ENCODE results near the gene GDPD4. TPM values are rescaled to one million over a fixed set of nuclear protein-coding genes. Genes with fewer than 3 reads are reported as not detected.

Gene GDPD4
- total and polyA plus RNA-seq, 9 of the 15 experiments (the other 6 are each of a cell fraction or from before 2014, with no cell fraction given), result 0.40 TPM; not detected in 8

GRCh38 chr11:77259641-77260040, 41.8 kb downstream of the GDPD4 start:
- Histone ChIP-seq H3K9me3 (replicated peaks; ENCODE audit: control insufficient read depth, insufficient read depth, low read depth, low read length) (no peaks in the 10 kb centered on the region), H3K27me3 (ENCODE audit: control insufficient read depth in 2 of 2, insufficient read depth in 2 of 2, low read length in 2 of 2) (no peaks in the 10 kb centered on the region; a peak in 2 of 5 replicates), H2AFZ (ENCODE audit: low read depth, low read length) (no peak overlapping the region), H3K4me2 (ENCODE audit: insufficient read depth, low read length) (no peak overlapping the region), H3K4me3 (no peak overlapping the region), H3K9me1 (ENCODE audit: control insufficient read depth, insufficient read depth, low read length) (no peaks in the 10 kb centered on the region), H3K9ac (ENCODE audit: insufficient read depth in 1 of 2, low read depth in 2 of 2, low read length in 2 of 2) (no peak overlapping the region), H3K27ac (ENCODE audit: extremely low read depth, low read depth, low read length) (no peak overlapping the region), H3K36me3 (ENCODE audit: control insufficient read depth, insufficient read depth, low read length) (no peaks in the 10 kb centered on the region), H4K20me1 (replicated peaks; ENCODE audit: control insufficient read depth, insufficient read depth, low read length) (no peaks in the 10 kb centered on the region), H3K4me1 (replicated peaks in 1 of 2; ENCODE audit: control insufficient read depth in 2 of 2, insufficient read depth in 2 of 2, low read length in 2 of 2) (no peaks in the 10 kb centered on the region), H3K79me2 (ENCODE audit: control insufficient read depth, insufficient read depth, low read length) (no peaks in the 10 kb centered on the region)
- in situ Hi-C loops (cut with MboI), result no loop called here
- FAIRE-seq, result no peak
- no peak for ATAC-seq
- BruUV-seq (replicated peaks), result no TSS peak
- DNase-seq (ENCODE audit: extremely low read depth in 1 of 4, low spot score in 3 of 4), result no peak
- intact Hi-C loops (cut with micrococcal nuclease), result no loop called here
- 3% methylated on average over 2 of the region's 2 CpGs for WGBS (ENCODE audit: insufficient coverage, low coverage, missing lambda C conversion rate)
- CTCF ChIA-PET (ENCODE audit: low intra/inter-chr PET ratio), result no interaction called here
- TF ChIP-seq CBX1 (IDR thresholded peaks at IDR 0.05; ENCODE audit: low read depth), result no peak
- TF ChIP-seq HMGN3 (IDR thresholded peaks at IDR 0.05; ENCODE audit: borderline replicate concordance, extremely low read depth, insufficient read length, low read depth, low read length), result no peak
- no peak for TF ChIP-seq NR3C1 (CRISPR knock-in tag; IDR thresholded peaks at IDR 0.05)
- POLR2A ChIA-PET, result no interaction called here

DNA sequence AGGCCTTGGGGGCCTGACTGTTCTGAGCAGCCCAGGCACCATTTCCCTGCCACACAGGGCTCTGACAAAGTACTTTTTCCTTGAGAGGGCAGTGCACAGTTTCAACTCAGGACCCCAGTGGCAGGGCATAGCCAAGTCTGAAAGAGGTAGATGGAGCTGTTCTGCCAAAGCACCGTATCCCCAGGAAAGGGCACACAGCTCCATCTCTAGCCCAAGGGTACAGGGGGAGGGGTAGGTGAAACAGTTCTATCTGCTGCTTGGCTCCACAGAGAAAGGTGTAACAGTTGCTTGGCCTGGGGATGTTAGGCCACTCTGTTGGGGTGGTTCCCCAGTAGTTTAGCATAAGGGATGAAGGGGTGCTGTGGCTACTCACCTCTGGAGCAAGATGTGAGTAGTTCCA, 47.8 kb downstream of the GDPD4 start:
- Histone ChIP-seq H3K36me3 (ENCODE audit: control insufficient read depth, insufficient read depth, low read length) (no peaks in the 10 kb centered on the region), H3K4me1 (replicated peaks in 1 of 2; ENCODE audit: control insufficient read depth in 2 of 2, insufficient read depth in 2 of 2, low read length in 2 of 2) (no peaks in the 10 kb centered on the region), H4K20me1 (replicated peaks; ENCODE audit: control insufficient read depth, insufficient read depth, low read length) (no peaks in the 10 kb centered on the region), H3K27me3 (ENCODE audit: control insufficient read depth in 2 of 2, insufficient read depth in 2 of 2, low read length in 2 of 2) (peaks cover 0 to 12% of the 10 kb centered on the region in 2 experiments; a peak in 2 of 5 replicates), H3K27ac (ENCODE audit: extremely low read depth, low read depth, low read length) (no peak overlapping the region), H3K9me1 (ENCODE audit: control insufficient read depth, insufficient read depth, low read length) (no peaks in the 10 kb centered on the region), H3K4me3 (no peak overlapping the region), H2AFZ (ENCODE audit: low read depth, low read length) (no peak overlapping the region), H3K9me3 (replicated peaks; ENCODE audit: control insufficient read depth, insufficient read depth, low read depth, low read length) (no peaks in the 10 kb centered on the region), H3K9ac (ENCODE audit: insufficient read depth in 1 of 2, low read depth in 2 of 2, low read length in 2 of 2) (no peak overlapping the region), H3K4me2 (ENCODE audit: insufficient read depth, low read length) (no peak overlapping the region), H3K79me2 (ENCODE audit: control insufficient read depth, insufficient read depth, low read length) (no peaks in the 10 kb centered on the region)
- ChIA-PET CTCF (ENCODE audit: low intra/inter-chr PET ratio) (no interaction called here), POLR2A (no interaction called here)
- 0% methylated on average over 1 of the region's 1 CpG for WGBS (ENCODE audit: insufficient coverage, low coverage, missing lambda C conversion rate)
- FAIRE-seq (no peak), DNase-seq (ENCODE audit: extremely low read depth in 1 of 4, low spot score in 3 of 4) (no peak), ATAC-seq (no peak)
- intact Hi-C loops (cut with micrococcal nuclease) (no loop called here), in situ Hi-C loops (cut with MboI) (no loop called here)
- no TSS peak for BruUV-seq (replicated peaks)
- TF ChIP-seq ZNF431 (CRISPR knock-in tag; IDR thresholded peaks at IDR 0.05) (no peak), CAMTA2 (CRISPR knock-in tag; conservative IDR thresholded peaks at IDR 0.05) (no peak), ATF2 (CRISPR knock-in tag; IDR thresholded peaks at IDR 0.05) (no peak), NELFE (IDR thresholded peaks at IDR 0.05; ENCODE audit: insufficient read depth, insufficient read length) (no peak), MCM5 (IDR thresholded peaks at IDR 0.05; ENCODE audit: low read depth) (no peak), ZNF592 (IDR thresholded peaks at IDR 0.05) (no peak), ZNF561 (CRISPR knock-in tag; conservative IDR thresholded peaks at IDR 0.05) (no peak), TRIM28 (IDR thresholded peaks at IDR 0.05) (no peak), NFE2 (IDR thresholded peaks at IDR 0.05; ENCODE audit: low read depth) (no peak), ZNF324 (CRISPR knock-in tag; IDR thresholded peaks at IDR 0.05) (no peak)
